HUES6 (cell line): Measurements from ENCODE around the gene PIR.

Source experiments
- H3K27ac ChIP-seq: 2 replicates; pipeline ENCODE4 v1.7.0; 2013; ENCODE audit warnings: low read depth, mild to moderate bottlenecking, low read length, inconsistent platforms
- H3K27me3 ChIP-seq: 2 replicates; pipeline ENCODE4 v1.6.1; 2013; ENCODE audit warnings: low read length; ENCODE audit not compliant: control insufficient read depth, insufficient read depth
- H3K36me3 ChIP-seq: 2 replicates; pipeline ENCODE4 v1.6.1; 2013; ENCODE audit warnings: low read length; ENCODE audit not compliant: control insufficient read depth, insufficient read depth
- H3K4me1 ChIP-seq: 2 replicates; pipeline ENCODE4 v1.6.1; 2013; ENCODE audit warnings: low read length; ENCODE audit not compliant: control insufficient read depth, insufficient read depth
- H3K4me3 ChIP-seq: 2 replicates; pipeline ENCODE4 v1.5.1; 2013; ENCODE audit warnings: low read depth, low read length
- H3K9ac ChIP-seq: one replicate; pipeline ENCODE4 v1.6.1; 2013; ENCODE audit warnings: mild to moderate bottlenecking, low read length
- H3K9me3 ChIP-seq: 2 replicates; pipeline ENCODE4 v1.6.1; 2013; ENCODE audit warnings: low read depth, low read length; ENCODE audit not compliant: control insufficient read depth, insufficient read depth

PIR gene

DNA sequence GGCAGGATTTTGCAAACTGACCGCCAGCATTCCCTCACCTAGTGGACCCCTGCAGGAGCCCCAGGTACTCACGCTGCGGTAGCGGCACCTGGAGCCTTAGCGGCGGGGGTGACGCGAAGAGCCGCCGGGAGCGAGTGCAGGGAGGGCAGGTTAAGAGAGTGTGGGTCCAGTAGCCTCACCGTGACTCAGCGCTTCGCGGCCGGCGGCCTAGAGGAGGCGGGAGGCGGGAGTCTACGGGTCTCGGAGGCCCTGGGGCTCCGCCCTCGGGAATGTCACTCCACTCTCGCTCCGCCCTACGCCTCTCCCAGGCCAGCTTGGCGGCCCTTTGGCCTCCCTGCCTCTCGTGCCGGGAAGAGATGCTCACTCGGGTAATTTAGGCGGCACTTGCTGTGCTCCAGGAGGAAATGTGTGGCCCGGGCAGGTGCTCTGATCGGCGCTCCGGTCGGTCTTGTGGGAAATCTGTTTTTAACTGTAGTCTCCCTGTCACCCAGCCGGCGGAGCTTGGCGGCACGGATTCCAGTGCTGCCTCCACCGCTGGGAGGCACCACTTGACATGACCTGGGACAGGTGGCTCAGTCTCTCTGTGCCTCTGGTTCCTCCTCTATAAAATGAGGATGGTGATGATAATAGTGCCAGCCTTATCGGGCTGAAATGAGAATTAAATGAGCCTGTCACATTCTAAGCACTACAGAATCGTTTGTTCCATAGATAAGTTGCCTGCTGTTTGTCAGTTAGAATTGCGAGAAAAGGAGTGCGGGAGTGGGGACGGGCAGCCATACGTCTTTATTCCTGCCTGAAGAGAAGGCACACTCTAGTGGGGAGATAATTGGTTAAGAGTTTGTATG lies at the start of gene PIR:
Gene PIR (minus strand): TSS at position 216 of the 845 bp plus-strand sequence. CDS start 2,076 bp downstream, outside the sequence.
- Histone ChIP-seq H3K36me3 (no peaks in the 10 kb centered on the region), H3K4me3 (peak within 1 kb of the TSS; percentile 77), H3K9ac (peak within 1 kb of the TSS; percentile 71), H3K27me3 (peaks cover 3% of the 10 kb centered on the region; the same call in 1 of the 2 replicates), H3K9me3 (no peaks in the 10 kb centered on the region), H3K4me1 (peaks cover 15% of the 10 kb centered on the region), H3K27ac (peak within 1 kb of the TSS; percentile 66; the same call in 1 of the 2 replicates)

- Histone ChIP-seq H3K9ac (no peak overlapping the region), H3K4me3 (no peak overlapping the region), H3K27ac (no peak overlapping the region), H3K9me3 (no peaks in the 10 kb centered on the region), H3K4me1 (no peaks in the 10 kb centered on the region), H3K36me3 (no peaks in the 10 kb centered on the region), H3K27me3 (peaks cover 37% of the 10 kb centered on the region; the same call in 1 of the 2 replicates)
These were observed 37.2 kb upstream of the PIR start for GRCh38 chrX:15530318-15530717.

DNA sequence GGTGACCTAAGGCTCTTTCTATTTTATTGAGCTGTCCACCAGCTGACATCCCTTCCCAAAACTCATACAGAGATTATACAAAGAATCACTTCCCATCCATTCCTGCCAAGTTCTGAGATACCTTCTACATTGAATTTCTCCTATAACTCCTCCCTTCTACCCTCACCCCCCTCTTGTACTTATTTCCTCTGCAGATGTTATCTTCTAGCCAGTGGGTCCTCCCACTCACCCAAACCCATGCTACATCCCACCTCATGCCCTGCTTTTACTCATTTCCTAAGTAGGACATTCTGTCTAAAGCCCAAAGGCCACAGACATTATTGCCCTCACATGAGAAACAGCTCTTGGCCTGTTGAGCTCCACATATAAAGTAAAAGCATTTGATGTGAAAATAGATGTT lies 36.0 kb upstream of the PIR start:
- H3K36me3 ChIP-seq = no peaks in the 10 kb centered on the region
- H3K27me3 ChIP-seq = peaks cover 37% of the 10 kb centered on the region; the same call in 1 of the 2 replicates
- no peak overlapping the region for H3K27ac ChIP-seq
- no peaks in the 10 kb centered on the region for H3K9me3 ChIP-seq
- H3K4me1 ChIP-seq = no peaks in the 10 kb centered on the region
- H3K4me3 ChIP-seq = no peak overlapping the region
- H3K9ac ChIP-seq = no peak overlapping the region

DNA sequence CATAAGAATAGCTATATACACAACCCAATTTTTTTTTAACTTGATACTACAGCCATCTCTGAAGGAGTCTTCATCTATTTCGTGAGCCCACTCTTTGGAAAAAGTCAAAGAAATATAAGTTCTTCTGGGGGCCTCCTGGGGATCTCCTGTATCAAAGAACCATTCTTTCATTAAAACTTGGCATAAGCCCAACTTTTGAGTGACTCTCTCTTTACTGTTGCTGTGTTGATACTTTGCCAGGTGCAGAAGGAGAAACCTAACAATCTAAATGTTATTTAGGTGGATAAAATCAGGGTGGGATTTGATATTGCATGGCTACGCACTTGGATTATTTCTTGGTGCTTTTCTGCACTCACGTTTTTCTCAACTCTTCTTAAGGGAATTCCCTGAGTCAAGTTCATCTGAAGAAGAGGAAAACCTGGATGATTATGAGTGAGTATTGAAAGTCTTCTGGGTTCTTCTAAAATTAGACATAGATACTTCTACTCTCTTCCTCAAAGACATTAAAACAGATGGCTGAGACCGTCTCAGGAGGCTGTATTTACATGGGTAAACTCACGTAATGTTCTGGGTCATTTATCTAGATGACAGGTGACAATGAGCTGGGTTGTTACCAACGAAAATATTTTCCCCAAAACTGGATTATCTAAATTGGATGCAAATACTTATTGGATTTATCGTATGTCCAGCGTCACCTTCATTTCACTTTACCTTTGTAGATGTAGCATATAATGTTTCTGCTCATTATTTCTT lies 32.7 kb upstream of the PIR start:
- Histone ChIP-seq H3K9me3 (no peaks in the 10 kb centered on the region), H3K9ac (no peak overlapping the region), H3K4me3 (no peak overlapping the region), H3K27ac (no peak overlapping the region), H3K36me3 (no peaks in the 10 kb centered on the region), H3K4me1 (no peaks in the 10 kb centered on the region), H3K27me3 (peaks cover 35% of the 10 kb centered on the region; the same call in 1 of the 2 replicates)

DNA sequence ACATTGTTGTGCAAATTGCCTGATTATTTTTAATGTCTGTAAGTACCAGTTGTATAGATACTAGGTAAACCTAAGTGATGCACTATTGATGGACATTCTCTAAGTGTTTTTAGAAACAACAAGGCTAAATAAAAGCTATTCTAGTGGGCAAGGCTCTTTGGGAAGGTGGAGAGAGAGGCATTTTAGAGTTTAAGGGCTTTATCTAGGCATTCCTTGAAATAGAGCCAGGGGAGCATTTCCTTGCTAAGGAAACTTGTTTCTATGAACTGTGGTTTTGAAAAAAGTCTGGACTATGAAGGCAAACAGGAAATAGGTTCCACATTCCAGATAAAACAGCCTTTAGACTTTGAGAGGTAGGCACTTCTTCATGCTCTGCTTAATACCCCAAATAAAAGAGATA lies 31.3 kb upstream of the PIR start:
- Histone ChIP-seq H3K36me3 (no peaks in the 10 kb centered on the region), H3K9ac (no peak overlapping the region), H3K27me3 (peaks cover 35% of the 10 kb centered on the region; the same call in 1 of the 2 replicates), H3K4me1 (no peaks in the 10 kb centered on the region), H3K9me3 (no peaks in the 10 kb centered on the region), H3K27ac (no peak overlapping the region), H3K4me3 (no peak overlapping the region)

GRCh38 chrX:15523088-15523487 lies 30.0 kb upstream of the PIR start:
- Histone ChIP-seq H3K9me3 (no peaks in the 10 kb centered on the region), H3K36me3 (no peaks in the 10 kb centered on the region), H3K4me1 (no peaks in the 10 kb centered on the region), H3K27ac (no peak overlapping the region), H3K27me3 (peaks cover 37% of the 10 kb centered on the region; the same call in 1 of the 2 replicates), H3K9ac (no peak overlapping the region), H3K4me3 (no peak overlapping the region)

DNA sequence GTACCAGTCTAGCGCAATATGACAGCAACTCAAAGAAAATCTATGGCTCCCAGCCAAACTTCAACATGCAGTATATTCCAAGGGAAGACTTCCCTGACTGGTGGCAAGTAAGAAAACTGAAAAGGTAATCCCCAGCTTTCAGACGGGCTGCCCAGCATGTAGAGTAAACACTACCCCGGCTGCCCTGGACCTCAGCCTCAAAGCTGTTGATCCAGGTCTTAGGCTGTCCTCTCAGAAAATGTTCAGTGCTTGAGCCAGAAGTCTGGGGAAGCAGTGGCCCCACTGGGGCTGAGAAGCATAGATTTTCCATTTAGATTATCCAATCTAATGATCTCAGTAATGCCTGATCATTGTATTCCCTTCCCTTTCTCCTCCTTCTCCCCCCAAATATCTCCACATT lies 29.3 kb upstream of the PIR start:
- Histone ChIP-seq H3K9me3 (no peaks in the 10 kb centered on the region), H3K27me3 (peaks cover 37% of the 10 kb centered on the region; the same call in 1 of the 2 replicates), H3K27ac (no peak overlapping the region), H3K4me3 (no peak overlapping the region), H3K9ac (no peak overlapping the region), H3K36me3 (no peaks in the 10 kb centered on the region), H3K4me1 (no peaks in the 10 kb centered on the region)

GRCh38 chrX:15515931-15516330 lies 22.8 kb upstream of the PIR start:
- no peak overlapping the region for H3K4me3 ChIP-seq
- H3K9me3 ChIP-seq = no peaks in the 10 kb centered on the region
- H3K27ac ChIP-seq = no peak overlapping the region
- no peaks in the 10 kb centered on the region for H3K36me3 ChIP-seq
- H3K27me3 ChIP-seq = peaks cover 21% of the 10 kb centered on the region; the same call in 1 of the 2 replicates
- no peaks in the 10 kb centered on the region for H3K4me1 ChIP-seq
- no peak overlapping the region for H3K9ac ChIP-seq

DNA sequence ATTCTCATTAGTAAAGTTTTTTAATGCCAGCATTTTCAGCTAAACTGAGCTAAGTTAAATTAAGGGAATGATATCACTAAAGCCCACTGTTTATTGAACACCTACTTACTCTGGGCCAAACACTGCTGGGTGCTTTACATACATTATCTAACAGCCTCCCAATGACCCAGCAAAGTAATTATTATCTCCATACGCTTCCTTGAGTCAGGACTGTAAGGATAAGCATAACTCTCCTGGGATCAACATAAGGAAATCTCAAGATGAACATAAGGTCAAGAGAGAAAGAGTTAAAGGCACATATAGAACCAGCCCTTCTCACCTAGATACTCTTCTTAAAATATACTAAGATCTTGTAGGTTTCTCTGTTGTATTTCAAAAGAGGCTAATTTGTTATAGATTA lies 21.1 kb upstream of the PIR start:
- Histone ChIP-seq H3K27me3 (peaks cover 25% of the 10 kb centered on the region; the same call in 1 of the 2 replicates), H3K27ac (no peak overlapping the region)

GRCh38 chrX:15512401-15512965 lies 19.4 kb upstream of the PIR start:
- H3K27me3 ChIP-seq = peaks cover 23% of the 10 kb centered on the region; the same call in 1 of the 2 replicates
- H3K27ac ChIP-seq = no peak overlapping the region
- no peaks in the 10 kb centered on the region for H3K4me1 ChIP-seq
- no peak overlapping the region for H3K4me3 ChIP-seq
- no peaks in the 10 kb centered on the region for H3K36me3 ChIP-seq
- no peak overlapping the region for H3K9ac ChIP-seq
- H3K9me3 ChIP-seq = no peaks in the 10 kb centered on the region

More for the DNA sequence above, 21.1 kb upstream of the PIR start:
- Histone ChIP-seq H3K9ac (no peak overlapping the region), H3K4me3 (no peak overlapping the region), H3K4me1 (no peaks in the 10 kb centered on the region), H3K36me3 (no peaks in the 10 kb centered on the region), H3K9me3 (no peaks in the 10 kb centered on the region)
